ENCODE measurements around the gene ZDHHC11B.
"Not testable (repeated sequence)": the region's sequence is repeated elsewhere in the genome, so short reads cannot be mapped to it uniquely, and the experiment has no call there.

- not testable (repeated sequence) for TF ChIP-seq POLR2A (IDR thresholded peaks at IDR 0.05; ENCODE audit: low read length); GATA1 (IDR thresholded peaks at IDR 0.05; ENCODE audit: low read depth, low read length)
These were observed 13.9 kb downstream of the ZDHHC11B start for GRCh38 chr5:770585-770984.

Data from erythroblast (primary cell).